HCT116 (cell line): Measurements from ENCODE around the gene ZNF653.

ENCODE experiments used
- CEBPB ChIP-seq: IDR thresholded peaks from 2 replicates; pipeline ENCODE4 v1.6.1; 2012; ENCODE audit warnings: low read depth
- EZH2 ChIP-seq: fragments of 200-600 bp; sonication (generic); IDR thresholded peaks from 2 replicates; pipeline ENCODE4 v1.6.1; 2017; ENCODE audit warnings: antibody characterized with exemption, mixed run types
- JUND ChIP-seq: IDR thresholded peaks from 2 replicates; pipeline ENCODE4 v1.6.1; 2012
- POLR2A ChIP-seq: IDR thresholded peaks from 2 replicates; pipeline ENCODE4 v1.7.0; 2011; ENCODE audit warnings: borderline replicate concordance; ENCODE audit not compliant: insufficient read depth, insufficient read length; ENCODE audit errors: extremely low read depth
- POLR2AphosphoS5 ChIP-seq: IDR thresholded peaks from 2 replicates; pipeline ENCODE4 v1.6.1; 2011; ENCODE audit warnings: mild to moderate bottlenecking, low read depth, low read length, moderate library complexity
- RAD21 ChIP-seq: IDR thresholded peaks from 2 replicates; pipeline ENCODE4 v1.6.1; 2012; ENCODE audit warnings: low read depth, mild to moderate bottlenecking
- SP1 ChIP-seq: IDR thresholded peaks from 2 replicates; pipeline ENCODE4 v1.6.1; 2012; ENCODE audit warnings: low read depth
- TCF7L2 ChIP-seq: IDR thresholded peaks from 2 replicates; pipeline ENCODE4 v1.7.0; 2011; ENCODE audit warnings: borderline replicate concordance, inconsistent platforms; ENCODE audit not compliant: insufficient read depth, insufficient read length; ENCODE audit errors: extremely low read depth
- ZFX ChIP-seq: fragments of 450-650 bp; IDR thresholded peaks from 2 replicates; pipeline ENCODE4 v1.6.1; 2017
- ZNF274 ChIP-seq: fragments of 200-500 bp; sonication (Bioruptor generic); IDR thresholded peaks from 2 replicates; pipeline ENCODE4 v1.6.1; 2014; ENCODE audit warnings: mild to moderate bottlenecking, low read depth, low read length, inconsistent platforms
- TF ChIP-seq, protein P1 (sequence below), 3 experiments: fragments of 200-600 bp in 1 of 3; sonication (generic) in 1 of 3; IDR thresholded peaks in 2 of 3; conservative IDR thresholded peaks in 1 of 3; 2 replicates each; pipeline ENCODE4 v1.5.1; 2012 to 2017; ENCODE audit warnings: low read depth in 2 of 3, low read length in 2 of 3, antibody characterized with exemption in 1 of 3, borderline replicate concordance in 1 of 3, control low read depth in 1 of 3, mild to moderate bottlenecking in 1 of 3, mixed read lengths in 1 of 3, mixed run types in 1 of 3, moderate library complexity in 1 of 3; ENCODE audit not compliant: insufficient read depth in 1 of 3
- TF ChIP-seq, protein P2 (sequence below): IDR thresholded peaks from 2 replicates; pipeline ENCODE4 v1.6.1; 2012; ENCODE audit warnings: low read depth
- TF ChIP-seq, protein P3 (sequence below): IDR thresholded peaks from 2 replicates; pipeline ENCODE4 v1.6.1; 2011; ENCODE audit warnings: mild to moderate bottlenecking, low read length, moderate library complexity; ENCODE audit not compliant: insufficient replicate concordance; ENCODE audit errors: extremely low read depth
- TF ChIP-seq, protein P4 (sequence below): IDR thresholded peaks from 2 replicates; pipeline ENCODE4 v1.6.1; 2012

DNA sequence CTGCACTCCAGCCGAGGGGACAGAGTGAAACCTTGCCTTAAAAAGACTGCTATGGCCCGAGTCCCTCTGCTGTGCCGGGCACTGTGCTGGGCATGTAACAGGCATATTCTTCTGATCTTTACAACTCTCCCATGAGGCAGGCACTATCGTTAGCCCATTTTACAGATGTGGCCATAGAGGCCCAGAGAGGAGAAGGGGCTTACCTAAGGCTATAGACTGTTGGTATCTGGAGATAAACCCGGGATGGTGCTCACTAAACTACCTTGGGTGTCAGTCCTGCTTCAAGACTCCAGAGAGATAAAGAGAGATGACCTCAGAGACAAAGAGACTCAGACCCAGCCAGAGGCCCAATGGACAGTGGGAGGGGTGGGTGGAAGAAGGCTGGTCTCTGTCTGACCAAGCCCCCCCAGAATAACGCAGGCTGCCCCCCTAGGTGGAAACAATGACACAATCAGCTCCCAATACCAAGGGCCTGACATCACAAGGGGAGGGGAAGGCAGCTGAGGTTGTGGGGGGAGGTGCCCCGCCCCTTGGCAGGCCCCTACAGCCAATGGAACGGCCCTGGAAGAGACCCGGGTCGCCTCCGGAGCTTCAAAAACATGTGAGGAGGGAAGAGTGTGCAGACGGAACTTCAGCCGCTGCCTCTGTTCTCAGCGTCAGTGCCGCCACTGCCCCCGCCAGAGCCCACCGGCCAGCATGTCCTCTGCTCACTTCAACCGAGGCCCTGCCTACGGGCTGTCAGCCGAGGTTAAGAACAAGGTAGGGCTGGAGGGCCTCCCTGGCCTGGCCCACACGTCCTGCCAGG, 32.8 kb upstream of the ZNF653 start, which contains the start of gene CNN1:
- TF ChIP-seq, protein P1, sequence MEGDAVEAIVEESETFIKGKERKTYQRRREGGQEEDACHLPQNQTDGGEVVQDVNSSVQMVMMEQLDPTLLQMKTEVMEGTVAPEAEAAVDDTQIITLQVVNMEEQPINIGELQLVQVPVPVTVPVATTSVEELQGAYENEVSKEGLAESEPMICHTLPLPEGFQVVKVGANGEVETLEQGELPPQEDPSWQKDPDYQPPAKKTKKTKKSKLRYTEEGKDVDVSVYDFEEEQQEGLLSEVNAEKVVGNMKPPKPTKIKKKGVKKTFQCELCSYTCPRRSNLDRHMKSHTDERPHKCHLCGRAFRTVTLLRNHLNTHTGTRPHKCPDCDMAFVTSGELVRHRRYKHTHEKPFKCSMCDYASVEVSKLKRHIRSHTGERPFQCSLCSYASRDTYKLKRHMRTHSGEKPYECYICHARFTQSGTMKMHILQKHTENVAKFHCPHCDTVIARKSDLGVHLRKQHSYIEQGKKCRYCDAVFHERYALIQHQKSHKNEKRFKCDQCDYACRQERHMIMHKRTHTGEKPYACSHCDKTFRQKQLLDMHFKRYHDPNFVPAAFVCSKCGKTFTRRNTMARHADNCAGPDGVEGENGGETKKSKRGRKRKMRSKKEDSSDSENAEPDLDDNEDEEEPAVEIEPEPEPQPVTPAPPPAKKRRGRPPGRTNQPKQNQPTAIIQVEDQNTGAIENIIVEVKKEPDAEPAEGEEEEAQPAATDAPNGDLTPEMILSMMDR (IDR thresholded peaks at IDR 0.05 in 2 of 3, conservative IDR thresholded peaks at IDR 0.05 in 1 of 3; ENCODE audit: borderline replicate concordance in 1 of 3, insufficient read depth in 1 of 3, low read depth in 2 of 3, low read length in 2 of 3) = no peak
- TF ChIP-seq CEBPB (no peak), JUND (no peak), POLR2A (no peak), RAD21 (no peak), TCF7L2 (no peak), POLR2AphosphoS5 (no peak), EZH2 (no peak), ZNF274 (no peak), SP1 (no peak), ZFX (no peak)
- TF ChIP-seq, protein P2, sequence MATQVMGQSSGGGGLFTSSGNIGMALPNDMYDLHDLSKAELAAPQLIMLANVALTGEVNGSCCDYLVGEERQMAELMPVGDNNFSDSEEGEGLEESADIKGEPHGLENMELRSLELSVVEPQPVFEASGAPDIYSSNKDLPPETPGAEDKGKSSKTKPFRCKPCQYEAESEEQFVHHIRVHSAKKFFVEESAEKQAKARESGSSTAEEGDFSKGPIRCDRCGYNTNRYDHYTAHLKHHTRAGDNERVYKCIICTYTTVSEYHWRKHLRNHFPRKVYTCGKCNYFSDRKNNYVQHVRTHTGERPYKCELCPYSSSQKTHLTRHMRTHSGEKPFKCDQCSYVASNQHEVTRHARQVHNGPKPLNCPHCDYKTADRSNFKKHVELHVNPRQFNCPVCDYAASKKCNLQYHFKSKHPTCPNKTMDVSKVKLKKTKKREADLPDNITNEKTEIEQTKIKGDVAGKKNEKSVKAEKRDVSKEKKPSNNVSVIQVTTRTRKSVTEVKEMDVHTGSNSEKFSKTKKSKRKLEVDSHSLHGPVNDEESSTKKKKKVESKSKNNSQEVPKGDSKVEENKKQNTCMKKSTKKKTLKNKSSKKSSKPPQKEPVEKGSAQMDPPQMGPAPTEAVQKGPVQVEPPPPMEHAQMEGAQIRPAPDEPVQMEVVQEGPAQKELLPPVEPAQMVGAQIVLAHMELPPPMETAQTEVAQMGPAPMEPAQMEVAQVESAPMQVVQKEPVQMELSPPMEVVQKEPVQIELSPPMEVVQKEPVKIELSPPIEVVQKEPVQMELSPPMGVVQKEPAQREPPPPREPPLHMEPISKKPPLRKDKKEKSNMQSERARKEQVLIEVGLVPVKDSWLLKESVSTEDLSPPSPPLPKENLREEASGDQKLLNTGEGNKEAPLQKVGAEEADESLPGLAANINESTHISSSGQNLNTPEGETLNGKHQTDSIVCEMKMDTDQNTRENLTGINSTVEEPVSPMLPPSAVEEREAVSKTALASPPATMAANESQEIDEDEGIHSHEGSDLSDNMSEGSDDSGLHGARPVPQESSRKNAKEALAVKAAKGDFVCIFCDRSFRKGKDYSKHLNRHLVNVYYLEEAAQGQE = no peak
- TF ChIP-seq, protein P3, sequence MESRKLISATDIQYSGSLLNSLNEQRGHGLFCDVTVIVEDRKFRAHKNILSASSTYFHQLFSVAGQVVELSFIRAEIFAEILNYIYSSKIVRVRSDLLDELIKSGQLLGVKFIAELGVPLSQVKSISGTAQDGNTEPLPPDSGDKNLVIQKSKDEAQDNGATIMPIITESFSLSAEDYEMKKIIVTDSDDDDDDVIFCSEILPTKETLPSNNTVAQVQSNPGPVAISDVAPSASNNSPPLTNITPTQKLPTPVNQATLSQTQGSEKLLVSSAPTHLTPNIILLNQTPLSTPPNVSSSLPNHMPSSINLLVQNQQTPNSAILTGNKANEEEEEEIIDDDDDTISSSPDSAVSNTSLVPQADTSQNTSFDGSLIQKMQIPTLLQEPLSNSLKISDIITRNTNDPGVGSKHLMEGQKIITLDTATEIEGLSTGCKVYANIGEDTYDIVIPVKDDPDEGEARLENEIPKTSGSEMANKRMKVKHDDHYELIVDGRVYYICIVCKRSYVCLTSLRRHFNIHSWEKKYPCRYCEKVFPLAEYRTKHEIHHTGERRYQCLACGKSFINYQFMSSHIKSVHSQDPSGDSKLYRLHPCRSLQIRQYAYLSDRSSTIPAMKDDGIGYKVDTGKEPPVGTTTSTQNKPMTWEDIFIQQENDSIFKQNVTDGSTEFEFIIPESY = no peak
- TF ChIP-seq, protein P4, sequence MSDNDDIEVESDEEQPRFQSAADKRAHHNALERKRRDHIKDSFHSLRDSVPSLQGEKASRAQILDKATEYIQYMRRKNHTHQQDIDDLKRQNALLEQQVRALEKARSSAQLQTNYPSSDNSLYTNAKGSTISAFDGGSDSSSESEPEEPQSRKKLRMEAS = no peak
